ENCODE measurements around the gene SLC5A1. TPM values are rescaled to one million over a fixed set of nuclear protein-coding genes. Genes with fewer than 3 reads are reported as not detected.

Gene SLC5A1
- total RNA-seq, 1 donor from 2014 or later: not detected

GRCh38 chr22:32034275-32034674 lies 8.8 kb upstream of the SLC5A1 start:
- no peaks in the 10 kb centered on the region for H3K9me3 Mint-ChIP-seq (ENCODE audit: low read depth)
- peaks cover 2% of the 10 kb centered on the region for H3K27me3 Mint-ChIP-seq
- H3K4me3 Mint-ChIP-seq (ENCODE audit: low read depth): no peak overlapping the region
- peaks cover 8% of the 10 kb centered on the region for H3K4me1 Mint-ChIP-seq (ENCODE audit: low read depth)
- no peak overlapping the region for H3K27ac Mint-ChIP-seq
- TF ChIP-seq CTCF (IDR thresholded peaks at IDR 0.05; ENCODE audit: unreplicated experiment): no peak
- no peaks in the 10 kb centered on the region for H3K36me3 Mint-ChIP-seq (ENCODE audit: insufficient read depth)
- no peak for DNase-seq (ENCODE audit: low spot score, unreplicated experiment)

DNA sequence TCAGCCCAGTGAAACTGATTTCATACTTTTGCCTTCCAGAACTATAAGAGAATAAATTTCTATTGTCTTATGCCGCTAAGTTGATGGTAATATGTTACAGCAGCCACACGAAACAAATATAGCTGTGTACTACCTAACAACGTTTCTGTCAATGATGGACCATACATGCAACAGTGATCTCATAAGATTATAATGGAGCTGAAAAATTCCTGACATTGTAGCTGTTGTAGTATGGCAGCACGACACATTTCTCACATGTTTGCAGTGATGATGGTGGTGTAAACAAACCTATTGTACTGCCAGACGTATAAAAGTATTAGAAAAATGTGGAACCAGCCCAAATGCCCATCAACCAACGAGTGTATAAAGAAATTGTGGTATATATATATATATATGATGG lies 5.8 kb upstream of the SLC5A1 start:
- Mint-ChIP-seq H3K36me3 (ENCODE audit: insufficient read depth) (no peaks in the 10 kb centered on the region), H3K4me3 (ENCODE audit: low read depth) (no peak overlapping the region), H3K27me3 (peaks cover 10% of the 10 kb centered on the region), H3K27ac (no peak overlapping the region), H3K4me1 (ENCODE audit: low read depth) (no peaks in the 10 kb centered on the region), H3K9me3 (ENCODE audit: low read depth) (no peaks in the 10 kb centered on the region)
- TF ChIP-seq CTCF (IDR thresholded peaks at IDR 0.05; ENCODE audit: unreplicated experiment): no peak
- no peak for DNase-seq (ENCODE audit: low spot score, unreplicated experiment)

- Mint-ChIP-seq H3K36me3 (ENCODE audit: insufficient read depth) (no peaks in the 10 kb centered on the region), H3K9me3 (ENCODE audit: low read depth) (no peaks in the 10 kb centered on the region), H3K4me3 (ENCODE audit: low read depth) (no peak overlapping the region), H3K4me1 (ENCODE audit: low read depth) (no peaks in the 10 kb centered on the region), H3K27me3 (peaks cover 19% of the 10 kb centered on the region), H3K27ac (no peak overlapping the region)
- no peak for TF ChIP-seq CTCF (IDR thresholded peaks at IDR 0.05; ENCODE audit: unreplicated experiment)
- DNase-seq (ENCODE audit: low spot score, unreplicated experiment): no peak
These were observed 2.6 kb upstream of the SLC5A1 start for GRCh38 chr22:32040324-32040904.

DNA sequence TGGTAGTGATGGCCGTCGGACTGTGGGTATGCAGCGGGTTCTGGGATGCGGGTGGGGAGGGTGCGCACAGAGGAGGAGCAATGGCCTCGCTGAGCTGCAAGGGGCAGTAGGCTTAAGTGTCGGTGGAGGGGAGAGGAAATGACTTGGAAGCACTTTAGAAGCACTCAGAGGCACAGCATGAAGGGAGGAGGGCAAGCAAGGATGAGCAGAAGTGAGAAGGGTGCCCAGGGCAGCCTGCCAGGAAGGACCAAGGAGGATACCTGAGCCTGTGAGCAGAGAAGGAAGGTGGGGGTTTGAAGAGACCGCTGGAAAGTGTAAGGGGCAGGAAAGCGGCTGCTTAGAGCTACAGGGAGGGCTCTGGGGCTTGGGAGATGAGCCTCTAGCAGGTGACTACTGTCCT lies 330 bp downstream of the SLC5A1 start:
- Mint-ChIP-seq H3K27me3 (peaks cover 20% of the 10 kb centered on the region), H3K27ac (no peak overlapping the region), H3K4me3 (ENCODE audit: low read depth) (no peak overlapping the region), H3K4me1 (ENCODE audit: low read depth) (no peaks in the 10 kb centered on the region), H3K36me3 (ENCODE audit: insufficient read depth) (no peaks in the 10 kb centered on the region), H3K9me3 (ENCODE audit: low read depth) (no peaks in the 10 kb centered on the region)
- no peak for TF ChIP-seq CTCF (IDR thresholded peaks at IDR 0.05; ENCODE audit: unreplicated experiment)
- no peak for DNase-seq (ENCODE audit: low spot score, unreplicated experiment)

GRCh38 chr22:32044477-32044876 lies 1.4 kb downstream of the SLC5A1 start:
- Mint-ChIP-seq H3K27ac (no peak overlapping the region), H3K36me3 (ENCODE audit: insufficient read depth) (no peaks in the 10 kb centered on the region), H3K9me3 (ENCODE audit: low read depth) (no peaks in the 10 kb centered on the region), H3K27me3 (peaks cover 19% of the 10 kb centered on the region), H3K4me1 (ENCODE audit: low read depth) (no peaks in the 10 kb centered on the region), H3K4me3 (ENCODE audit: low read depth) (no peak overlapping the region)
- DNase-seq (ENCODE audit: low spot score, unreplicated experiment): no peak
- TF ChIP-seq CTCF (IDR thresholded peaks at IDR 0.05; ENCODE audit: unreplicated experiment): no peak
